HL-60 (cell line): ENCODE results near the gene PODNL1.

ENCODE experiments used
- GABPA ChIP-seq: IDR thresholded peaks from 2 replicates; pipeline ENCODE4 v1.6.1; 2012; ENCODE audit warnings: low read depth
- POLR2AphosphoS5 ChIP-seq: IDR thresholded peaks from 2 replicates; pipeline ENCODE4 v1.6.1; 2012; ENCODE audit warnings: low read depth
- REST ChIP-seq: IDR thresholded peaks from 2 replicates; pipeline ENCODE4 v1.6.1; 2012; ENCODE audit warnings: low read depth; ENCODE audit not compliant: insufficient replicate concordance
- SPI1 ChIP-seq: IDR thresholded peaks from 2 replicates; pipeline ENCODE4 v1.6.1; 2012; ENCODE audit warnings: low read depth, mild to moderate bottlenecking, borderline replicate concordance
- TF ChIP-seq, protein P1 (sequence below): IDR thresholded peaks from one replicate; pipeline ENCODE4 v1.5.1; 2011; ENCODE audit warnings: low read length, control low read depth, inconsistent platforms; ENCODE audit not compliant: insufficient read depth

GRCh38 chr19:13981021-13981420 is 42.8 kb upstream of the PODNL1 start:
- TF ChIP-seq SPI1 = no peak
- TF ChIP-seq, protein P1, sequence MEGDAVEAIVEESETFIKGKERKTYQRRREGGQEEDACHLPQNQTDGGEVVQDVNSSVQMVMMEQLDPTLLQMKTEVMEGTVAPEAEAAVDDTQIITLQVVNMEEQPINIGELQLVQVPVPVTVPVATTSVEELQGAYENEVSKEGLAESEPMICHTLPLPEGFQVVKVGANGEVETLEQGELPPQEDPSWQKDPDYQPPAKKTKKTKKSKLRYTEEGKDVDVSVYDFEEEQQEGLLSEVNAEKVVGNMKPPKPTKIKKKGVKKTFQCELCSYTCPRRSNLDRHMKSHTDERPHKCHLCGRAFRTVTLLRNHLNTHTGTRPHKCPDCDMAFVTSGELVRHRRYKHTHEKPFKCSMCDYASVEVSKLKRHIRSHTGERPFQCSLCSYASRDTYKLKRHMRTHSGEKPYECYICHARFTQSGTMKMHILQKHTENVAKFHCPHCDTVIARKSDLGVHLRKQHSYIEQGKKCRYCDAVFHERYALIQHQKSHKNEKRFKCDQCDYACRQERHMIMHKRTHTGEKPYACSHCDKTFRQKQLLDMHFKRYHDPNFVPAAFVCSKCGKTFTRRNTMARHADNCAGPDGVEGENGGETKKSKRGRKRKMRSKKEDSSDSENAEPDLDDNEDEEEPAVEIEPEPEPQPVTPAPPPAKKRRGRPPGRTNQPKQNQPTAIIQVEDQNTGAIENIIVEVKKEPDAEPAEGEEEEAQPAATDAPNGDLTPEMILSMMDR = no peak
- no peak for TF ChIP-seq POLR2AphosphoS5
- TF ChIP-seq GABPA = no peak
- TF ChIP-seq REST = no peak
